ENCODE results near the gene PFKFB3. TPM values are rescaled to one million over a fixed set of nuclear protein-coding genes. Genes with fewer than 3 reads are reported as not detected.
A peak's percentile ranks its signal among the peaks of the same experiment; 100 is the strongest.

The PFKFB3 gene
- total RNA-seq, 1 experiment from 2014 or later = 36.8 TPM

GRCh38 chr10:6212806-6213205 lies 10.1 kb downstream of the PFKFB3 start:
- DNase-seq = no peak
- no peaks in the 10 kb centered on the region; a peak in 1 of 5 replicates for H3K9me3 Mint-ChIP-seq
- H4K91ac ChIP-seq (ENCODE audit: insufficient read length, low read depth, low read length) = no peak overlapping the region
- no peak overlapping the region for H3K23ac ChIP-seq (ENCODE audit: insufficient read length, low read depth, low read length)
- H3K4ac ChIP-seq (ENCODE audit: low read depth, low read length) = no peak overlapping the region
- H2BK12ac ChIP-seq (ENCODE audit: insufficient read length, low read depth, low read length) = no peak overlapping the region
- no peak overlapping the region for H2BK5ac ChIP-seq (ENCODE audit: insufficient read length, low read length)
- H3T11ph ChIP-seq (ENCODE audit: low read length) = no peak overlapping the region
- H3K4me3 Mint-ChIP-seq = no peak overlapping the region
- no peaks in the 10 kb centered on the region for H3K27me3 Mint-ChIP-seq (ENCODE audit: low read depth)
- H2BK15ac ChIP-seq (ENCODE audit: low read depth, low read length) = no peak overlapping the region
- peaks cover 4% of the 10 kb centered on the region; the same call in 1 of the 2 replicates for H3K79me2 ChIP-seq (ENCODE audit: insufficient read depth, low read length)
- no peak overlapping the region for H3K18ac ChIP-seq (ENCODE audit: insufficient read length, low read depth, low read length)
- no peak overlapping the region for H4K8ac ChIP-seq (replicated peaks; ENCODE audit: insufficient read length, low read depth, low read length)
- H3K4me1 Mint-ChIP-seq = peaks cover 15 to 19% of the 10 kb centered on the region in 2 experiments
- H4K5ac ChIP-seq (ENCODE audit: insufficient read length, low read depth, low read length) = no peak overlapping the region
- no peak overlapping the region for H2BK120ac ChIP-seq (ENCODE audit: low read depth, low read length, poor library complexity, severe bottlenecking)
- no peak overlapping the region for H3K14ac ChIP-seq (ENCODE audit: insufficient read depth, low read length)
- H3K36me3 Mint-ChIP-seq (ENCODE audit: insufficient read depth in 1 of 3, low read depth in 3 of 3) = peaks cover 31 to 58% (median 45%) of the 10 kb centered on the region in 3 experiments
- H3K27ac ChIP-seq (ENCODE audit: insufficient read length, low read depth, low read length) = no peak overlapping the region
- no peak overlapping the region for H2AK5ac ChIP-seq (ENCODE audit: insufficient read length, low read length)
- no peak overlapping the region for H3K4me2 ChIP-seq (ENCODE audit: insufficient read depth, insufficient read length, low read length)
- H3K27me3 ChIP-seq (ENCODE audit: insufficient read depth, low read length) = no peaks in the 10 kb centered on the region
- H3K23me2 ChIP-seq (ENCODE audit: insufficient read length, low read depth, low read length, poor library complexity, severe bottlenecking) = no peaks in the 10 kb centered on the region
- no CpG with 5 or more reads among the region's 3 CpGs for WGBS (ENCODE audit: extremely low coverage, insufficient read length, low lambda C conversion rate)
- H2AFZ ChIP-seq (ENCODE audit: low read length) = no peak overlapping the region
- H3K56ac ChIP-seq (ENCODE audit: insufficient read length, low read depth, low read length) = no peak overlapping the region
- H3K79me1 ChIP-seq (ENCODE audit: insufficient read depth, low read depth, low read length, poor library complexity, severe bottlenecking) = peaks cover 9% of the 10 kb centered on the region
- no peak for TF ChIP-seq CTCF (conservative IDR thresholded peaks at IDR 0.05)
- H3K9ac ChIP-seq (ENCODE audit: extremely low read depth, insufficient read length, low read length) = no peak overlapping the region
- no peak overlapping the region for H2BK20ac ChIP-seq (ENCODE audit: low read depth, low read length, poor library complexity, severe bottlenecking)
- no peaks in the 10 kb centered on the region for H4K20me1 ChIP-seq (ENCODE audit: control insufficient read depth, insufficient read depth, insufficient read length)
- H3K27ac Mint-ChIP-seq = peak overlapping the region in 1 of 3 experiments; percentile 40; a peak in 1 of 7 replicates
- H3K9me3 ChIP-seq (ENCODE audit: control insufficient read depth, low read depth, low read length) = no peaks in the 10 kb centered on the region
- H3K4me1 ChIP-seq (ENCODE audit: insufficient read depth, low read length) = no peaks in the 10 kb centered on the region

Data from H9 (cell line).